ENCODE measurements around the gene UBE2C.
"Not testable (repeated sequence)": the region's sequence is repeated elsewhere in the genome, so short reads cannot be mapped to it uniquely, and the experiment has no call there.

Gene UBE2C

DNA sequence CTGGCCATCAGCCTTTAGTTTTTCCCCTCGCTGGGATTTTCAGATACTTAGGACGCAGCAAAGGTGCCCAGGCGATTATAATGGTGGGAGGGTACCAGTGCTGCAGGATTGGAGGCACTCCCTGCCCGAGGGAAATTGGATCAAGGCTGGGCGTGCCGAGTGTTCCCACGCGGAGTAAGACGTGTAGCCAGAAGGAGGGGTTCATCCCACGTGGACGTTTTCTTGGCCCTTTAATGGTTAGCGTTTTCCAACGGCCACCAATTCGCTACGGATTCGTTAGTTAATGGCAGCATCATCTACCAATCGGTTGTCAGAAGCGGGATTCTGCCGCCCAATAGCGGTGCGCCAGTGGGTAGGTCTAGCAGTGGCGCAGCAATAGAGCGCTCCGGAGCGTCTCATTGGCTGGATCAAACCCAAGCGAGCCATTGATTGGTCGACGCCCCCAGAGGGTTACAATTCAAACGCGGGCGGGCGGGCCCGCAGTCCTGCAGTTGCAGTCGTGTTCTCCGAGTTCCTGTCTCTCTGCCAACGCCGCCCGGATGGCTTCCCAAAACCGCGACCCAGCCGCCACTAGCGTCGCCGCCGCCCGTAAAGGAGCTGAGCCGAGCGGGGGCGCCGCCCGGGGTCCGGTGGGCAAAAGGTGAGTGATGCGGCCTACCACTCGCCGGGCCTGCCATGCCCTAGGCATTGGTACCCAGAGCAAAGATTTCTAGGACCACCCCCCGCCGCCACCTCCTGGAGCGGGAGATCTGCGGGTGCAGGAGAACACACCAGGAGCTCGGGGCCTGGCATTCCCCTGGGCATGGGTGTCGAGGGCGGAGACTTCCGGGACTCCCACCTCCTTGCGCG is at the start of gene UBE2C:
Gene UBE2C, plus strand, starts transcription at position 488 of the 849 bp plus-strand sequence. Its CDS starts 52 bp downstream, at position 540.
- peak; percentile 98 for DNase-seq

DNA sequence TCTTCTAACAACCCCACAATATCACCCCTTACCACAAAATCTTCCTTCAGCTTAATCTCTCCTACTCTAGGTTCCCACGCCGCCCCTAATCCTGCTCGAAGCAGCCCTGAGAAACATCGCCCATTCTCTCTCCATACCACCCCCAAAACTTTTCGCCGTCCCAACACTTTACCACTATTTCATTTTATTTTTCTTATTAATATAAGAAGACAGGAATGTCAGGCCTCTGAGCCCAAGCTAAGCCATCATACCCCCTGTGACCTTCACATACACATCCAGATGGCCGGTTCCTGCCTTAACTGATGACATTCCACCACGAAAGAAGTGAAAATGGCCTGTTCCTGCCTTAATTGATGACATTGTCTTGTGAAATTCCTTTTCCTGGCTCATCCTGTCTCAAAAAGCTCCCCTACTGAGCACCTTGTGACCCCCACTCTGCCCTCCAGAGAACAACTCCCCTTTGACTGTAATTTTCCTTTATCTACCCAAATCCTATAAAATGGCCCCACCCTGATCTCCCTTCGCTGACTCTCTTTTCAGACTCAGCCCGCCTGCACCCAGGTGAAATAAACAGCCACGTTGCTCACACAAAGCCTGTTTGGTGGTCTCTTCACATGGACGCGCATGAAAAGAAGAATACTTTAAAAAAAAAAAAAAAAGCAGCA is 47.7 kb upstream of the UBE2C start:
- DNase-seq, result not testable (repeated sequence)

DNA sequence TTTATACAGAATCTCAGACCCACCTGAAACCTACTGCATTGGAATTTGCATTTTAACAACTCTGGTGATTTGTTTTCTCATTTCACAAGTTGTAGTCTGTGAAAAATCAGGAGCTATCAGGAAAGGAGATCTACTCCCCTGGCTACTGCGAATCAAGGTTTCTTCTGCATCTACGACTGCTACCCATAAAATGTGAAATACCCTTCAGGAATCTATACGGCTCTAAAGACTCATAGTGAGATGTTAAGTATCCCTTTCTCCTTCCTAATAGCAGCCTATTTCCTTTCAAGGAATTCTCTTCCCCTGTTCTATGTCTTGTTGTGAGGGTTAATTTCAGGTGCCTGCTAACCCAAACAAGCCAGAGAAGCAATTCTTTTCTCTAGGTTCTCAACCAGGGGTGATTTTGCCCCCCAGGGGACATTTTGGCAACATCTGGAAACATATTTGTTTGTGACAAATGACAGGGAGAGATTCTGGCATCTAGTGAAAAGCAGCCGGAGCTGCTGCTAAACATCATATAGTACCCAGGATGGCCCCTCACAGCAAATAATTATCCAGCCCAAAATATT is 47.1 kb upstream of the UBE2C start:
- DNase-seq, result no peak

DNA sequence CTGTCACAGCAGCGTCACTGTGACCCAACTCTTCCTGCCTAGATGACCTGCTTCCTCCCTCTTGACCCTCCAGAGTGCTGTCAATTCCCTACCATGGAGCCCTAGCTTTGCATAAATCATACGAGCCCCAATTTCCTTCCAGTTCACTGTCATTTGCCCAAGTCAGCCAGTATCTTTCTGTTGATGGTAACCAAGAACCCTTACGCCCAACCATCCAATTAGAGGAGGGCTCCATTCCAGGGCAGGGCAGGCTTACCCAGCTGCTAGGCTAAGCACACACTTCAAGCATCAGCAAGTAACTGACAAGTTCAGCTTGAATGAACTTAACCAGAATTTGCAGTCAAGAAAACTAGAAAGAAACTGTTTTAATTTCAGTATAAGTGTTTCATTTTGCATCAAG is 46.5 kb upstream of the UBE2C start:
- DNase-seq, result no peak

DNA sequence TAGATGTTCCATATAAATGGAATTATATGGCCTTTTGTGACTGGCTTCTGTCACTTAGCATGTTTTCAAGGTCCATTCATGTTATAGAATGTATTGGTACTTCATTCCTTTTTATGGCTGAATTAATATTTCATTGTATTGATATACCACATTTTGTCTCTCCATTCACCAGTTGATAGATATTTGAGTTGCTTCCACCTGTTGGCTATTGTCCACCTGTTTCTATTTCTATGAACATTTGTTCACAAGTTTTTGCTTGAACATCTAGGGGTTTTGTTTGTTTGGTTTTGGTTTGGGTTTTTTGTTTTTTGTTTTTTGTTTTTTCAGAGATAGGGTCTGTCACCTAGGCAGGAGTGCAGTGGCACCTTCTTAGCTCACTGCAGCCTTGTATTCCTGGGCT is 44.0 kb upstream of the UBE2C start:
- DNase-seq, result no peak

DNA sequence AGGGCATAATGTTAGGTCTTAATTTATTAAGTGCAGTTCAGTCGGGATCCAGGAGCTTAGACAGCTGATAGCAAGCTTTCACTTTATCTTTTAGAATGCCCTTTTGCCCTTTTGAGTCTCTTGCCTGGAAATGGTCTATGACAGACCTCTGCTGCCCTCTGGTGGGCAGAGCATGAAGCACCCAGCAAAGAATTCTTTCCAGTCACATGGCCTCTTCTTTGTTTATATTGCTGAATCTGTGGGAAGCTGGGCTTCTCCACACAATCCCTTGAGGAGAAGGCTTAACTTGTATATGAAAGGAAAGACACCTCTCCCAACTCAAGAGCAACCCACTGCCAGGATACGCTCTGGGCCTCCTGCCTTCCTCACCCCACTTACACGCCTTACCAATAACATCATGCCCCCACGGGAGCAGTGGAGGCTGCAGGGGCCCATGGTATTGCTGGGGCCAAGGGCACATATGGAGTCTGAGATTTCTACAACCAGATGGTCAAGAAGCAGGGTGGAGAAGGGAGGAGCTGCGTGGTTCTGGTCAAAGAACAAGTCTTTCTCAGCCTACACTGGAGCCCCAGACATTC is 41.2 kb upstream of the UBE2C start:
- peak; percentile 79 for DNase-seq

DNA sequence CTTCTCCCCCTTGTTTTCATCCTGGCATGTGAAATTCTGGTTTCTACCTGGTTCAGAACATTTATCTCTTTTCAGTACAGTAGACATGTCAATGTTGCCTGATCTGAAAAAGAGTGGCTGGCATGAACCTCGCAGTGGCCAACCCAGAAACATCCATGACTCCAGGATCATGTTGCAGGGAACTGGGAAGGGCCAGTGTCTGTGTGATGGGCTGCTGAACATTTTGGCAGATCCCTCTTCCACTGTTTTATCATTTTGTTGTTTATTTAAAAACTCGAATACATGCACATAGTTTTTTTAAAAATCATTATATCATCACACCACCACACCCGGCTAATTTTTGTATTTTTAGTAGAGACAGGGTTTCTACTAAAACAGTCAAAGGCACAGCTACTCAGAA is 39.8 kb upstream of the UBE2C start:
- no peak for DNase-seq

DNA sequence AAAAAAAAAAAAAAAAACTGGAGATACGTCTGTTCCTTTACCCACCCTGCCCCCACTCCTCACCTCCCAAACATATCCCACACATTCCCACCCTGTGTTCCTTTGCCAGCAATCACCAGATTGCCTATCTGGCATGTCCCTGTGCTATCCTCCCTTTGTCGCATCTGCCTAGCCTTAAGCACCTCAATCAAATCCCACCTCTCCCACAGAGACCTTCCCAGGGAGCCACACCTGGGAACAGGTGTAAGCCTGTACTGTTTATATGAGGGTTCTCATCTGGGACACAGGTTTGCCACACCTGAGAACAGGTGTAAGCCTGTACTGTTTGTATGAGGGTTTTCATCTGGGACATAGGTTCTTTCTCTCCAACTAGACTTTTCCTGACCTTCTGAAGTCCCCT is 37.5 kb upstream of the UBE2C start:
- no peak for DNase-seq

DNA sequence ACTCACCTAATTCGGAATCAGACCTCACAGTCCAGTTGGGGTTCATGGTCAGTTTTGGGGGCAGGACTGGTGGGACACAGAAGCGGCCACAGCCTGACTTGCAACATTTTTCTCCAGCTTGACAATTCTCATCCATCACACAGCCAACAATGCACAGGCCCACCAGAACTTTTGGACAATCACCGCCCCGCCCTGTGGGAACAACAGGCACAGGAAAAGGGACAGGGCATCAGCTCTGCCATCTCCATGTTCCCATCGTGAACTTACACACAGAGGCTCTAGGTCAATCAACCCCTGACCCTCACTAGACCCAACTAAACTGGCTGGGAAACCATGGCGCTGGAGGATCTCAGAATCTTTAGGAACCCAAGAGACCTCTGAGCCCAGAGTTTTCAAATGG is 37.0 kb upstream of the UBE2C start:
- DNase-seq, result no peak

DNA sequence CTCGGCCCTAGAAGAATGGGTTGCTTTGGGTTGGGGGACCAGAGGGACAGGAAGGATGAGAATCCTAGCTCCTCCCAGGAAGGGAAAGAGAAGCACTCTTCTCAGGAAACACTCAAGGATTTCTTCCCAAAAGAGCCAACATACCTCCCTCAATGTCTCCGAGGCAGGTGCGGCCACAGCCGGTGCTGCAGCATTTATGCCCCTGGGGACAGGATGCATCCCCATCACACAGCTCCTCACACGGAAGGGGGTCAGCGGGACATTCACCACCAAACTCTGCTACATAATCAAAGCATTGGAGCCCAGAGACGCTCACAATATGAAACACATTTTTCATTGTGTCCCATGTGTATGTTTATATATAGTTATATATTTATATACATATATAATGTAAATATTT is 35.5 kb upstream of the UBE2C start:
- no peak for DNase-seq

DNA sequence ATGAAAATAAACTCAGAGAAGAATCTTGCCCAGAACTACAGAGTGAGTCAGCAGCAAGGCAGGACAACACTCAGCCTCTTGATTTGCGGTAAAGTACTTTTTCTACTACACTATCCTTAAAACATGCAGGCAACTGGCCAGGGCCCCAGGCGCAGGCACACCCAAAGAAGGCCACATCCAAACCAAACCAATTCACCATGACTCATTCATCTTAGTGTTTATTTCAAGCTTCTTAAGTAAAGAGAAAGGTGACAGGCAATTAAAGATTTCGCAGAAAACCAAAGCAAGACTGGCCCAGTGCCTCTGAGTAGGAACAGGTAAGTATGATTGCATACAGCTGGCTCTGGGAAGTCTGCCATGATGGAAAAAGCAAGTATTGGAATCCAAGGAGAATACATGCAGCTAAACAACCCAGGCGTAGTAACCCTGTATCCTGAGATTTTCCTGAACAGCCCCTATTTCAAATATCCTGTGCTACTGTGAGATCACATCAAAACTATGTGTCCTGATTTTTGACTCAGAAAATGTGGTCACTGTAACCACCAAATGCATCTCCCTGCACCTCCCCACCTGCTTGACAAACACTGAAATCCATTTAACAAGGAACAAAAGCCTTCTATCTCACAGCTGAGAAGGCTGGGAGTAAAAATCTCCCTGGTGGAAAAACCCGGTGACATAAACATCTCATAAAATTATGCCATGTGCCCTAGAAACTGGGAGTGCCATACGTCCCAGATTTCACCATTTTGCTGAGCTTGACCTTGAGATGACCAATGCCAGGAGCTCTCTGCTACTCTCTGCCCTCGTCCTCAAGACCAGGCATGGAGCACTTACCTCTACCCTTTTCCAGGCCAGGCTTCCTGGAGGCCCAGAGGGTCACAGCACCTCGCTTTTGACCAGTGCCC is 33.2 kb upstream of the UBE2C start:
- DNase-seq, result no peak

DNA sequence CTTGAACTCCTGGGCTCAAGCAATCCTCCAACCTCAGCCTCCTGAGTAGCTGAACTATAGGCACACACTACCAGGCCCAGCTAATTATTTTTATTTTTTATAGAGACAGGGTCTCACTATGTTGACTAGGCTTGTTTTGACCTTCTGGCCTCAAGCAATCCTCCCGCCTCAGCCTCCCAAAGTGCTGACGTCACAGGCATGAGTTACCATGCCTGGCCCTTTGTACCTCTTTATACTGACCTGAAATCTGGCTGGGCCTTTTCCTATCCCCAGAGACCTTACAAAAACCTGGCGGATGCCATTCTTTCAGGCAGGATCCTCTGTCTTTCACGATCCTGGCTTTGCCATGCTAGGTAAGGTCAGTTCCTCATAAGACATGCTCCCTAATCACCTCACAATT is 32.3 kb upstream of the UBE2C start:
- DNase-seq, result no peak

DNA sequence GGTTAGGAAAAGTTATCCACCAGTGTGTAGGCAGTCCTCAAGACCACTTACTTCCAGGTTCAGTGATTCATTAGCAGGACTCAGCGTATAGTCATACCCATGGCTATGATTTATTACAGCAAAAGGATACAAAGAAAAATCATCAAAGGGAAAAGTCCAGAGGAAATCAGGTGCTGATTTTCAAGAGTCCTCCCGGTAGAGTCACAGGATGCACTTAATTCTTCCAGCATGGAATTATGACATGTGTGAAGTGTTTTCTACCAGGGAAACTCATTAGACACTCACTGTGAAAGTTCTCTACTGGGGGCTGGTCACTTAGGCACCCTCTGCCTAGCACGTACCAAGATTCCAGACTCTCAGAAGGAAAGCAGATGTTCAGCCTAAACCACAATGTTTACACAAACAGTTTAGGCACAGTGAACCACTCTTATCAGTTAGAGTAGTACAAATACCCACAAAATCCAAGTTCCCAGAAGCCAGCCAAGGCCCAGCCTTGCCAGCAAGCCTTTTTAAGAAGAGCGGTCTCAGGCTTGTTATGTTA is 31.0 kb upstream of the UBE2C start:
- no peak for DNase-seq

DNA sequence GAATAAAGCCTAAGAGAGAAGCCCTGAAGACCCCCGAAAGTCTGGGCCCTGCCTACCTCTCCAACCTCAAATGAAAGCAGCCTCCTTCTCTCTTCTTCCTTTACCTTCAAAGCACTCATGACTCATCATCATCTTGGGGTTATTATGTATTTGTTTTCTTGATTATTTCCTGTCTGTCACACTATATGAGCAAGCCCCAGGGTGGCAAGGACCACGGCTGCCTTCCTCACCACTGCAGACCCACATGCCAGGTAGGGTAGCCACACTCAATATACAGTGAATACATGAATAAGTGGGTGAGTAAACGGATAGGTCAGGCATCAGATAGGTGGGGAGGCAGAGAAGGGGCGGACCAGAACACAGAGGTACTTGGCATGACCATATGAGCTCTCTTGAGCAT is 29.6 kb upstream of the UBE2C start:
- peak; percentile 42 for DNase-seq

DNA sequence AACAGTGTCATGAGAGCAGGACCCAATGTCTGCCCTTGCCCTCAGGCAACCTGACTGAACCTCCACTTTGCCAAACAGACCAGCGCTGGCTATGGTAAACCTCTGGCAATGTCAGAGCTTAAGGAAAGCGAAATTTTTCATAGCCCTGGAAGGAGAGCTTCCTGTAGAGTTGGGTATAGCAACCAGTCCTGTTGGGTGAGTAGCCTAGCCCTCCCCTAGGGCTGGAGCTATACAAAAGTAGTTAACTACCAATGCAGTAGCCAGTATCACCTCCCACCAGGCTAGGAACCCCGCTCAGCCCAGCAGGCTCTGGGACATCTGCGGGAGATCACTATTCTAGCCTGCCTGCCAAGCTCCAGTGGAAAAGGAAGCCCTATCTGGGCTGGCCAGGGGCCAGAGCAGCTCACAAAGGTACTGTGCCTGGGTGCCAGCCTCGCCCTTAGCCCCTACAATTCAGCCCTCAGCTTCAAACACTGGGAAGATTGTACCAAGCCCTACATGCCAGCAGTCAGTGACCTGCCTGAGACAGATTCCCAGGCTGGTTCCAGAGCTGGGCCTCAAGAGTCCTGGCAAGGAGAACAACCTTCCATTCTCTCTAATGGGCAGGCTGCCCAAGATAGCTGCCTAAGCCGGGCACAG is 28.7 kb upstream of the UBE2C start:
- DNase-seq, result no peak

DNA sequence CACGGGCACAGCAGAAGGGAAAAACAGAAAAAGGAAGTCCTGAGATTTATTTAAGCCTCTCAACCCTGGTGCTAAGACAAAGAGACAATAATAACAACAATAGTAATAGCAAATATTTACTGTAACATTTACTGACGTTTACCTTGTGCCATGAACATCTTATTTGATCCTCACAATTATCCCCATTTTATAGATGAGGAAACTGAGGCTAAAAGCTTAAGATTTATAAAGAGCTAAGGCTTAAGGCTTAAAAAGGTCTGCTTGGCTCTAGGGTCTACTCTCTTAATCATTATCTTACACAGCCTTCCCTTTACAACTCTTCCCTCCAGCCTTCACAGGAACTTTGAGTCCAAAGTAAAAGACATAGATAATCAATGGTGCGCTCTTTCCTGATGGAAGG is 24.1 kb upstream of the UBE2C start:
- no peak for DNase-seq

DNA sequence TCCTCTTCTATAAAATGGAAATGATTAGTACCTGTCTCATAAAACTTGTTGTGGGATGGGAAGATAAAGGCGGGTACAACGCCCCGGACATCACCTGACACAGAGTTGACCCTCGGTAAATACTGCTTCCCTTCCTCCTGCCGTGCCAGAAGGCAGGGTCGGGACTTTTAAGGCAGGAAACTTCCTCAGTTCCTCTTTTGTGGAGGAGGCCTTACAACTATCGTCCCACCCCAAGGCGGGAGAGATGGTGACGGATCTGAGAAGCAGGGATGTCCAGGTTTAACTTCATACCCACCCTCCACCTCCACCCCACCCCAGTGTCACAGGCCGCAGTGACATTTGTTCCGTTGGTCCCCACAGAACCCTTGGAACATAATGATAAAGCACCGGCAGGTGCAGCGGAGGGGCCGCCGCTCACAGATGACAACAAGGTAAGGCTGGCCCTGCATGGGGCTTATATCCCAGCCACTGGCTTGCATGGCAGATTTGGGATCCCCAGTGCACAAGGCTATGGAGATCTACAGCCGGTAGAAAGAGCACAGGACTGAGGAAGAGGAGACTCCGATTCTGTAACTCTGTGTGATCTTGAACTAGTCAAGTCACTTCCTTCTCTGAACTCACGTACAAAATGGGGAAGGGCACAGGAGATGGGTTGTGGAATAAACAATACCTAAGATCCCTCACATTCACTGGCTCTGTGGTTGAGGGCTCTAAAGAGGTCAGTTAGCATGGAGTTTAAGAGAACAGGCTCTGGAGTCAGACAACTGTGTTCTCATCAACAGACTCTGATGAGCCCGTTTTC is 19.9 kb upstream of the UBE2C start:
- DNase-seq, result peak; percentile 8

DNA sequence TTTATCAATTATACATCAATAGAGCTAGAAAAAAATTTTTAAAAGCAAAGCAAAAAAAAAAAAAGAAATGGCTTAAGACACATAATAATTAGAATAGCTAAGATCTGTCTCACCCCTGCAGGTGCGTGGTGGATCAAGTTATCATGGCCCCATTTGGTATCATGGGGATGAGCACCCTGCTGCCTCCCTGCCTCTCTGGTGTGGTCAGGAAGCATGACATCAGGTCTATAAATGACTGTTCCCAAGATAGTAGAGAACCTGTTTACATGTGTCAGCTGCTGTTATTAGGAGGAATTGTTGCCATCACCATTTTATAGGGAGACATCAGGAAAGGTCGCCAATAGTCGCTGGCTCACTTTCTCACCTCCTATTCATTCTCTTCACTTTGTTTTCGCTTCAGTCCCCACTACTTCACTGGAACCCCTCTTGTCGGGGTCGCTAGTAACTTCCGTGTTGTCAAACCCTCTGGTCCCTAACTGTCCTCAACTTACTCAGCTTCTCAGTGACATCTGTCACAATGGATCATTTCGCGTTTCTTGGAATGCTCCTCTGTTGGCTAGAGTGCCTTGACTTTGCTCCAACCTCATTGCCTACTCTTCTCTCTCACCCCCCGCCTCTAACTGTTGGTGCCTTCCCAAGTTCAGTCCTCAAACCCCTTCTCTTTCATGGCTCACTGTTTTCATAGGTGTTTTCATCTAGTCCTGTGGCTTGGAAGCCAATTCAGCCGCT is 15.9 kb upstream of the UBE2C start:
- no peak for DNase-seq

DNA sequence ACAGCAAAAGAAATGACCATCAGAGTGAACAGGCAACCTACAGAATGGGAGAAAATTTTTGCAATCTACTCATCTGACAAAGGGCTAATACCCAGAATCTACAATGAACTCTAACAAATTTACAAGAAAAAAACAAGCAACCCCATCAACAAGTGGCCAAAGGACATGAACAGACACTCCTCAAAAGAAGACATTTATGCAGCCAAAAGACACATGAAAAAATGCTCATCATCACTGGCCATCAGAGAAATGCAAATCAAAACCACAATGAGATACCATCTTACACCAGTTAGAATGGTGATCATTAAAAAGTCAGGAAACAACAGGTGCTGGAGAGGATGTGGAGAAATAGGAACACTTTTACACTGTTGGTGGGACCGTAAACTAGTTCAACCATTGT is 14.9 kb upstream of the UBE2C start:
- not testable (repeated sequence) for DNase-seq

DNA sequence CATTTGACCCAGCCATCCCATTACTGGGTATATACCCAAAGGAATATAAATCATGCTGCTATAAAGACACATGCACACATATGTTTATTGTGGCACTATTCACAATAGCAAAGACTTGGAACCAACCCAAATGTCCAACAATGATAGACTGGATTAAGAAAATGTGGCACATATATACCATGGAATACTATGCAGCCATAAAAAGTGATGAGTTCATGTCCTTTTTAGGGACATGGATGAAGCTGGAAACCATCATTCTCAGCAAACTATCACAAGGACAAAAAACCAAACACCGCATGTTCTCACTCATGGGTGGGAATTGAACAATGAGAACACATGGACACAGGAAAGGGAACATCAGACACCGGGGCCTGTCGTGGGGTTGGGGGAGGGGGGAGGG is 14.5 kb upstream of the UBE2C start:
- DNase-seq, result not testable (repeated sequence)

Data from CD4-positive, alpha-beta T cell treated with Interleukin-4 for 4 hours (primary cell).